Cardiac fibroblast (primary cell): Measurements from ENCODE around the gene SHISA9.

Experiments used
- DNase-seq, 2 donors: peaks; one replicate each; pipeline versions ENCODE4 v3.0.0 to v3.0.0-alpha.2; 2010; ENCODE audit warnings: low read depth in 2 of 2
- H3K4me3 ChIP-seq, 2 donors: replicated peaks in 1 of 2; 1 replicate in 1 of 2; 2 replicates in 1 of 2; pipeline ENCODE4 v1.5.1; 2011; ENCODE audit warnings: low read depth in 2 of 2, low read length in 2 of 2, mild to moderate bottlenecking in 2 of 2, moderate library complexity in 1 of 2
- TF ChIP-seq, protein P1 (sequence below): IDR thresholded peaks from one replicate; pipeline ENCODE4 v1.5.1; 2011; ENCODE audit warnings: low read depth, mild to moderate bottlenecking, low read length, inconsistent platforms

Gene SHISA9

DNA sequence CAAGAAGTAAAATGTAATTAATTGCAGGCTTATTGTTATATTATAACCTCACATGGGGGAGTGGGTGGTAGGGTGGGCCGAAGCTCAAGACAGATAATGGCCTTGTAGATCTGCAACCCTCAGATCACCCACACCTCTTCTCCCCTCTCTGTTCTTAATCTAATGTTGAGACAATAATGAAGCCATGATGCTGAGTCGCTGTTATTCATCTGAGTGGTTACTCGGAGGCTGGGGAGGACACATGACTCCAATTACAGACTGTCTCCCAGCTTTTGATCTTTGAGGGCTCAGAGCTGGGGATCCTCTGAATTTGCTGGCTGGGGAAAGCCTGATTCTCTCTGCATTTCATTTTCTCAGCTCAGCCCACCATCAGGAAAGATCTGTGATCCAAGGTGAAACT, 275.3 kb downstream of the SHISA9 start:
- TF ChIP-seq, protein P1, sequence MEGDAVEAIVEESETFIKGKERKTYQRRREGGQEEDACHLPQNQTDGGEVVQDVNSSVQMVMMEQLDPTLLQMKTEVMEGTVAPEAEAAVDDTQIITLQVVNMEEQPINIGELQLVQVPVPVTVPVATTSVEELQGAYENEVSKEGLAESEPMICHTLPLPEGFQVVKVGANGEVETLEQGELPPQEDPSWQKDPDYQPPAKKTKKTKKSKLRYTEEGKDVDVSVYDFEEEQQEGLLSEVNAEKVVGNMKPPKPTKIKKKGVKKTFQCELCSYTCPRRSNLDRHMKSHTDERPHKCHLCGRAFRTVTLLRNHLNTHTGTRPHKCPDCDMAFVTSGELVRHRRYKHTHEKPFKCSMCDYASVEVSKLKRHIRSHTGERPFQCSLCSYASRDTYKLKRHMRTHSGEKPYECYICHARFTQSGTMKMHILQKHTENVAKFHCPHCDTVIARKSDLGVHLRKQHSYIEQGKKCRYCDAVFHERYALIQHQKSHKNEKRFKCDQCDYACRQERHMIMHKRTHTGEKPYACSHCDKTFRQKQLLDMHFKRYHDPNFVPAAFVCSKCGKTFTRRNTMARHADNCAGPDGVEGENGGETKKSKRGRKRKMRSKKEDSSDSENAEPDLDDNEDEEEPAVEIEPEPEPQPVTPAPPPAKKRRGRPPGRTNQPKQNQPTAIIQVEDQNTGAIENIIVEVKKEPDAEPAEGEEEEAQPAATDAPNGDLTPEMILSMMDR, result no peak
- no peak for DNase-seq
- H3K4me3 ChIP-seq, result no peak overlapping the region

GRCh38 chr16:13178318-13178717, 276.9 kb downstream of the SHISA9 start:
- TF ChIP-seq, protein P1, result no peak
- DNase-seq, result no peak
- no peak overlapping the region for H3K4me3 ChIP-seq

GRCh38 chr16:13181432-13181831, 280.0 kb downstream of the SHISA9 start:
- TF ChIP-seq, protein P1, result no peak

DNA sequence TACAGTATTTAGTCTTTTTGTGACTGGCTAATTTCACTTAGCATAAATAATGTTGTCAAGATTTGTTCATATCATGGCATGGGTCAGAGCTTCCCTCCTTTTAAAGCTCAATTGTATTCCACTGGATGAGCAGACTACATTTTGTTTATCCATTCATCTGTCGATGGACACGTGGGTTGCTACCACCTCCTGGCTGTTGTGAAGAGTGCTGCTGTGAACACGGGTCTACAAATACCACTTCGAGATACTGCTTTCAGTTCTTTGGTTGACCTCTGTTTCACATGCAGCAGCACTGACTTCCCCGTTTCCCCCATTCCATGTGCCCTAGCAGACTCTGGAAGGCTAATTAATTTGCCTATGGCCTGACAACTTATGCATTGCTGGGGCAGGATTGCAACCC, 285.4 kb downstream of the SHISA9 start:
- TF ChIP-seq, protein P1, result no peak
- DNase-seq, result no peak

More at GRCh38 chr16:13181432-13181831, 280.0 kb downstream of the SHISA9 start:
- H3K4me3 ChIP-seq, result no peak overlapping the region
- DNase-seq, result no peak

DNA sequence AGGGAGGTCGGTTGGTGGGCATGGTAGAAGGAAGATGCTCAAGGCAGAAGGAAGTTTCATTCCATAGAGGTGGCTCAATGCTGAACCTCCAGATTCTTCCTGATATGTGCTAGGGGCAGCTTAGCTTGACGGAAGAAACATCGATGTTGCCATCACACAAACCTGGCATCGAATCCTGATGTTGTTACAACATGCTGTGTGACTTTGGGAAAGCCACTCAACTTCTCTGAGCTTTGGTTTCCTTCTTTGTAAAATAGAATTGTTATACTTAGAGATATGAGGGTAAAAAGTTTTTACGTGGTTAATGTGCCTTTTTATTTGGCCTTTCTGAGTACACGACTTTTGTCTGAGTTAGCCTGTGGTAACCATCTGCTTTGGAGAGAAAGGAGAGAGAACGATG, 287.9 kb downstream of the SHISA9 start:
- no peak overlapping the region for H3K4me3 ChIP-seq
- DNase-seq, result no peak
- TF ChIP-seq, protein P1, result no peak

More for the DNA sequence above, 285.4 kb downstream of the SHISA9 start:
- no peak overlapping the region for H3K4me3 ChIP-seq

DNA sequence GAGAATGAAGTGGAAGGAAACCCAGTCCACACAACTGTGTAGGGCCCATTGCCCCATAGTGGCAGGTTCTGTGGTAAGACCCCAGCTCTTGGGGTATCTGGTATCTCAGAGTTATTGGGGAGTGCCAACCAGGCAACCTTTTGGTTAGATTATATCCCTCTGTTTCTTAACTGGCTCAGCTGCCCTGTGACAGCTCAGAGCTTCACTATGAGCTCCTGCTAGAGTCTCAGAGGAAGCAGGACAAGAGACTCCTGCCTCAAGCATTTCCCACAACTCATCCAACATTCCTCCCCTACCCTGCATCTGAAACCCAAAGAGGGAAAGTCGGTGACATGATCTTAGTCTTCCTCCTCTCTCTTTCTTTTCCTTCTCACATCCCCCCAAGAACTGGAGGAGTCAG, 292.3 kb downstream of the SHISA9 start:
- TF ChIP-seq, protein P1, result no peak
- no peak for DNase-seq
- H3K4me3 ChIP-seq, result no peak overlapping the region

DNA sequence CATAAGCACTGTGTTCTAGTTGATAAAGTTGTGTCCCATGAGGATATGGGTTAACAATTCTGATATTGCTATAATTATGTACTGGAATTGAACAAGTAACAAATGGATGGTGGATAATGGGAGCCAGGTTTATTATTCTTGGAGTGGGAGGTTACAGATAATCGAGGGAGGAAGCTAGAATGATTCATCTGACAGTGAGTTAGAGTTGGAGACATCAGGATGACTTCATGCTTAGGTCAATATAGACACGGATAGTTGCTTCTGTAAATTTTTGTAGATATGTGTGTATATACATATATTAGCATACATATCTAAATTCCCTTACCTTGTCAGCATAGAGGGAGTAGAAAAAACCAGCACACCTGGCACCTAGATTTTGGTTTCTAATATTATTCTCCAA, 293.4 kb downstream of the SHISA9 start:
- TF ChIP-seq, protein P1, result no peak
- no peak overlapping the region for H3K4me3 ChIP-seq
- DNase-seq, result no peak
